ENCODE data around the gene WASHC3. TPM values are rescaled to one million over a fixed set of nuclear protein-coding genes. Genes with fewer than 3 reads are reported as not detected.
"Not testable (repeated sequence)": the region's sequence is repeated elsewhere in the genome, so short reads cannot be mapped to it uniquely, and the experiment has no call there.

Gene WASHC3
- 72.6 and 79.8 TPM in 2 replicates for total RNA-seq (2014; rRNA removed; shearing (Covaris generic))

GRCh38 chr12:102061560-102062418, at the start of gene WASHC3:
Gene WASHC3, minus strand, starts transcription at chr12:102061991. Its CDS starts 29 bp downstream, at chr12:102061962.
- DNase-seq (ENCODE audit: low spot score): peak; percentile 87

- DNase-seq (ENCODE audit: low spot score): no peak
Measured at GRCh38 chr12:102110782-102111181, 49.0 kb upstream of the WASHC3 start.

- no peak for DNase-seq (ENCODE audit: low spot score)
Measured at GRCh38 chr12:102107970-102108369, 46.2 kb upstream of the WASHC3 start.

- DNase-seq (ENCODE audit: low spot score): no peak
Measured at GRCh38 chr12:102106905-102107304, 45.1 kb upstream of the WASHC3 start.

DNA sequence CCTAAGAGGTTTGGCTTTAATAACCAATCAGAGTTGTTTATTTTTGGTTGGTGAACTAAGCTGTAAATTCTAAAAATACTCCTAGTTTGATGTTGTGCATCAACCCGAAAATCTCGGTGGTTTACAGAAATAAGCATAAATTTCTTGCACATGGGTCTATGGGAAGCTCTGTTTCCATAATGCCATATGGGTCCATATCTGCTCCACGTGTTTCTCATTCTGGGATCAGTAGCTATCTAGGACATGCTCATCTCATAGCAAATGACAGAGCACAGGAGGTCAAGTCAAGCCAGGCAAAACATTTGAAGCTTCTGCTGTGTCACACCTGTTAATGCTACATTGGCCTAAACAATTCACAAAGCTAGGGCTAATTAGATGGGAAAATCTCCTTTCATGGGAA, 35.1 kb upstream of the WASHC3 start:
- no peak for DNase-seq (ENCODE audit: low spot score)

- peak; percentile 19 for DNase-seq (ENCODE audit: low spot score)
Measured at GRCh38 chr12:102095677-102096263, 34.0 kb upstream of the WASHC3 start.

DNA sequence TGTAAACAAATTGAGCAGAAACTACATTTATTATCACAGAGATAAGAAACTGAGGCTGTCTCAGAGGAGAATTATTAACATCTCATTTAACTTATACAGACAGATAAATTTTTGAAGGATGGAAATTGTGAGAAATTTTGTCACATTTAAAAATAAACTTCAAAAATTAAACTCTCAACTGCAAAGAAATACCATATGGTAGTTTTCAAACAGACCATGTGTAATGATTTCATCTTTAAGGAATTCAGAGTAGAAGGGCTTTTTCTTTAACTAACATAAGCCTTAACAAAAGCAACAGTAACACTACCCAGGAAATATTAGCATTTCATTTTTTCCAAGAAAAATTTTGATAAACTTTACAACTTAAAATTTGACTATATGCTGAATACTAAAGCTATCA, 31.5 kb upstream of the WASHC3 start:
- no peak for DNase-seq (ENCODE audit: low spot score)

DNA sequence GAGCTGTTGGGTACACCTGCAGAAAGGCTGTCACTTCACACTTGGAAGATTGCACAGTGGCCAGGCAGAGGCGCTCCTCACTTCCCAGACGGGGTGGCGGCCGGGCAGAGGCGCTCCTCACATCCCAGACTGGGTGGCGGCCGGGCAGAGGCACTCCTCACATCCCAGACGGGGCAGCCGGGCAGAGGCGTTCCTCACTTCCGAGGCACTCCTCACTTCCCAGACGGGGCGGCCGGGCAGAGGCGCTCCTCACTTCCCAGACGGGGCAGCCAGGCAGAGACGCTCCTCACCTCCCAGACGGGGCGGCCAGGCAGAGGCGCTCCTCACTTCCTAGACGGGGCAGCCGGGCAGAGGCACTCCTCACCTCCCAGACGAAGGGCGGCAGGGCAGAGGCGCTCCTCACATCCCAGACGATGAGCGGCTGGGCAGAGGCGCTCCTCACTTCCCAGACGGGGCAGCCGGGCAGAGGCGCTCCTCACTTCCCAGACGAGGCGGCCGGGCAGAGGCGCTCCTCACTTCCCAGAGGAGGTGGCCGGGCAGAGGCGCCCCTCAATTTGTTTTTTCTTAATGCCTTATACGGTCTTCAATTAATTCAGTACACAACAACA, 27.5 kb upstream of the WASHC3 start:
- DNase-seq (ENCODE audit: low spot score): not testable (repeated sequence)

- no peak for DNase-seq (ENCODE audit: low spot score)
Measured at GRCh38 chr12:102080842-102081241, 19.1 kb upstream of the WASHC3 start.

- DNase-seq (ENCODE audit: low spot score): not testable (repeated sequence)
Measured at GRCh38 chr12:102072092-102072491, 10.3 kb upstream of the WASHC3 start.

DNA sequence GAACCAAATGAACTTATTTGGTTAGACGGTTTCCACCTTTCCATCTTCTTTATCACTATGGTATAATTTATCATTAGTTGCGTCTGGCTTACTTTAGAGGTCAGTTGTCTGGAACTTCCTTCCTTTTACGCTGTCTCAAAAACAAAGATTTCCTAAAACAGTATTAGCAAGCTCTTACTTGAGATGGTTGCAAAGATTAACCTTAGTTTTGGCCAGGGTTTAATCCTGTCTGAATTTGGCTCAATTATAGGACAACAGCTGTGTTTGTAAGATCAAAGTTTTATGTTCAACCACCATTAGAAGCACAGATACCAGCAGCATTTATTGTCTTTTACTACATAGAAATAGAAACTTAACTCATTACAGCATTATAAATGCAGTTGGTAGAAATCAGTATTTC, 7.9 kb upstream of the WASHC3 start:
- DNase-seq (ENCODE audit: low spot score): no peak

DNA sequence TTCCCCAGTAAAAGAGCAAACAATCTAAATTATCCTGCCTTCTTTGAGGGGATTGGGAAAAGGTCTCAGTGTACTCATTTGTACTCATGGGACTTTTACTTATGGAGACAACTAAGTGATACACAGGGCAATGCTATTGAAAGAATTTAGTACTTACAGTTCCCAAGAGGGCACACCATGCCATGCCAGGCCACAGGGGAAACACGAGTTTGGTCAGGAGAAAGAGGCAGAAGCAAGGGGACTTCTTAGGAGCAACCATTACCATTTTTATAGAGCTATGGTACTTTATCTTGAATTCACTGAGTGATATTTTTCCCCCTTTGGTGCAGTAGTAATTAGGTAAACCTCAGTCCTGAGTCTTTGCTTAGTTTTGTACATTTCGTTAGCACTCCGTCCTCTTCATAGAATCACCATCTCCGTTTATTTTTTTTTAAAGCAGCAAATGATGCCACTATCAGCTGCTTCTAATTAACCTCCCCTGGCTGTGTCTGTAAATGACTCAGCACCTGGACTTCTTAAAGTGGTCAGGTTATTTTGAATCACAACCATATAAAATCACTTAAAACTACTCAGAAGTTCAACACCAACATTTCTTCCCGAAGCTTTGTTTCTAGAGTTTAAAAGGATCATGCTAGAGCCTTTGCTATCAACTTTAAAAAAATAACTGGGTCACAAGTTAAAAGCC, 5.9 kb upstream of the WASHC3 start:
- DNase-seq (ENCODE audit: low spot score): peak; percentile 29

DNA sequence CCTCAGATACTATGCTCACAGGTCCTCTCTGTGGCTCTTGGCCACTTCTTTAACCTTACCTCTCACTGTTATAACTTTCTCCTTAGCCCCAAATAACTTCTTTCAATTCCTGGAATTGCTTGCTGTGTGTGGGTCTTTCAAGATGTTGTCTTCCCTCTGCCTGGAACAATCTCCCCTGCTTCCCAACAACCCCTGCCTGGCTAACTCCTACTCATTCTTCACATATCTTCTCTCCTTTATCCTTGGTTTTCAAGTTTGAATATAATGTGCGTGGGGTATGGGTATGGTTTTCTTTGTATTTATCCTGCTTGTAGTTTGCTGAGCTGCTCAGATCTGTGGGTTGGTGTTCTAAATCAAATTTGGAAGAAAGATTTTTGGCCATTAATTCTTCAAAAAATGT, 2.7 kb upstream of the WASHC3 start:
- no peak for DNase-seq (ENCODE audit: low spot score)

GRCh38 chr12:102063069-102063468, 1.3 kb upstream of the WASHC3 start:
- DNase-seq (ENCODE audit: low spot score): peak; percentile 11

DNA sequence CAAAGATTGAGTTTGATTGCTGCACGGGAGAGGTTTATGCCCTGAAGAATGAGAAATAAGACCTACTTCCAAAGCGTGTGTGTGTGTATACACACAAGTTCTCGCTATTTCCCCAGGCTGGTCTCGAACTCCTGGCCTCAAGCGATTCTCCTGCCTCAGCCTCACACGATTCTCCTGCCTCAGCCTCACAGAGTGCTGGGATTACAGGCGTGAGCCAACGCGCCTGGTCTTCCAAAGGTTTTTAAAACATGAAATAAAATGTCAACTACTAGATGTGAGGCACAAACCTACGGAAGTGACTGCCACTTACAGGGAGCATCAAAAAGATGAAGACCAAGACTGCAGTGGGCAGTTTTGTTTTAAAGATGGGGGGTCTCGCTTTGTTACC, 622 bp upstream of the WASHC3 start:
- no peak for DNase-seq (ENCODE audit: low spot score)

- DNase-seq (ENCODE audit: low spot score): no peak
Measured at GRCh38 chr12:102061096-102061559, 663 bp downstream of the WASHC3 start.

- no peak for DNase-seq (ENCODE audit: low spot score)
Measured at GRCh38 chr12:102059343-102059742, 2.4 kb downstream of the WASHC3 start.

- no peak for DNase-seq (ENCODE audit: low spot score)
Measured at GRCh38 chr12:102054345-102054744, 7.4 kb downstream of the WASHC3 start.

DNA sequence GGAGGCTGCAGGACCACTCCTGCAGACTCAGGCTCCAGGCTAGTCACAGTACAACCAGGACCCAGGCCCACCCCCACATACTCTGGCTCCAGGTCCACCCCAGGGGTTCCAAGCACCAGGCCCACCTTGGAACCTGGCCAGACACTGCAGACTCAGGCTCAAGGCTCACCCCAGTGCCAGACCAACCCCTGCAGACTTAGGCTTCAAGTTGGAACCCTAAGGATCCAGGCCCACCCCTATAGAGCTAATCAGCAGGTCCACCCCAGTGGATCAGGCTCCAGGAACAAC, 8.8 kb downstream of the WASHC3 start:
- no peak for DNase-seq (ENCODE audit: low spot score)

- no peak for DNase-seq (ENCODE audit: low spot score)
Measured at GRCh38 chr12:102052192-102053061, 9.4 kb downstream of the WASHC3 start.

- DNase-seq (ENCODE audit: low spot score): no peak
Measured at GRCh38 chr12:102051431-102051965, 10.3 kb downstream of the WASHC3 start.
